HG02642 (cell line): ENCODE measurements around the gene XAB2.
A peak's percentile ranks its signal among the peaks of the same experiment; 100 is the strongest.
"Not testable (repeated sequence)": the region's sequence is repeated elsewhere in the genome, so short reads cannot be mapped to it uniquely, and the experiment has no call there.

Experiments
- ATAC-seq: cut with Tn5 transposase; IDR thresholded peaks from one replicate; pipeline ENCODE4 v1.9.1; 2021; ENCODE audit warnings: mild to moderate bottlenecking; ENCODE audit not compliant: unreplicated experiment, poor library complexity

The XAB2 gene

GRCh38 chr19:7652061-7652641, 22.8 kb upstream of the XAB2 start:
- peak; percentile 57 for ATAC-seq

- no peak for ATAC-seq
These were observed 20.8 kb upstream of the XAB2 start for GRCh38 chr19:7650148-7650547.

GRCh38 chr19:7648265-7649014, 19.1 kb upstream of the XAB2 start:
- no peak for ATAC-seq

GRCh38 chr19:7647156-7647555, 17.8 kb upstream of the XAB2 start:
- ATAC-seq: no peak

GRCh38 chr19:7646426-7646700, 17.0 kb upstream of the XAB2 start:
- ATAC-seq: no peak

GRCh38 chr19:7645656-7646425, 16.5 kb upstream of the XAB2 start:
- no peak for ATAC-seq

- ATAC-seq: no peak
These were observed 15.8 kb upstream of the XAB2 start for GRCh38 chr19:7645163-7645562.

- ATAC-seq: no peak
These were observed 15.2 kb upstream of the XAB2 start for GRCh38 chr19:7644550-7644877.

- not testable (repeated sequence) for ATAC-seq
These were observed 14.5 kb upstream of the XAB2 start for GRCh38 chr19:7643629-7644549.

- no peak for ATAC-seq
These were observed 13.7 kb upstream of the XAB2 start for GRCh38 chr19:7643031-7643415.

GRCh38 chr19:7642295-7643030, 13.1 kb upstream of the XAB2 start:
- ATAC-seq: no peak

- ATAC-seq: no peak
These were observed 12.2 kb upstream of the XAB2 start for GRCh38 chr19:7641290-7642276.

GRCh38 chr19:7640803-7641202, 11.5 kb upstream of the XAB2 start:
- ATAC-seq: no peak

- no peak for ATAC-seq
These were observed 10.6 kb upstream of the XAB2 start for GRCh38 chr19:7639863-7640348.

- no peak for ATAC-seq
These were observed 9.6 kb upstream of the XAB2 start for GRCh38 chr19:7638802-7639465.

- peak; percentile 9 for ATAC-seq
These were observed 8.3 kb upstream of the XAB2 start for GRCh38 chr19:7637374-7638256.

- peak; percentile 72 for ATAC-seq
These were observed 7.5 kb upstream of the XAB2 start, which contains the start of gene STXBP2 for GRCh38 chr19:7636691-7637373. STXBP2 (plus strand) TSS chr19:7637110; CDS start chr19:7637150, 40 bp downstream.
